ENCODE results near the gene LACRT. TPM values are rescaled to one million over a fixed set of nuclear protein-coding genes. Genes with fewer than 3 reads are reported as not detected.
A peak's percentile ranks its signal among the peaks of the same experiment; 100 is the strongest.

LACRT gene
- total RNA-seq, 1 donor from 2014 or later = not detected

DNA sequence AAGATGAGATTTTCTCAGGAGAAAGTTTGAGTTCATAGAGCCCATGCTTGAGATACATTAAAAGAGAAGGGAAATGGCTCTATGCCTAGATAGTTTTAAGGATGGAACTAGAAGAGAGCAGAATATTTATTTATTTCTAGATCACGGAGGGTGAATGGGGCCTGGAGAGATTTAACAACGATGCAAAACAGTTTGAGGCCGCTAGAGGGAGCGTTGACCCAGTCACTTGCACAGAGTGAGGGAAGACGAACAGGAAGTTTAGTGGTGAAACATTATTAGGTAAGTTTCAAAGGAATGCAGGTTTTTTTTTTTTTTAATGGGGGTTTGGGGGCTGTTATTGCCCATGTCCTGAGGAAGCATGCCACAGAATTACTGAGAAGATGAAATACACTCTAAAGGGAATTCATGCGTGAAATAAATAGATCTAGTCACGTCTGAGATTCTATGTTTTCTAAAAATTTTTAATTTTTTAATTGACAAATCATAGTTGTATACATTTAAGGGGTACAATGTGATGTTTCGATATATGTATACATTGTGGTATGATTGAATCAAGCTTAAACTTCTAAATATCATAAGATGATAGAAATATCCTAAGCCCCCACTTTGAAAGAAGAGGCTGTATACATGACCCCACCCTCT, 31.4 kb downstream of the LACRT start:
- Mint-ChIP-seq H3K4me3 (ENCODE audit: unreplicated experiment) (no peak overlapping the region), H3K4me1 (ENCODE audit: unreplicated experiment) (no peaks in the 10 kb centered on the region), H3K36me3 (ENCODE audit: unreplicated experiment) (no peaks in the 10 kb centered on the region), H3K9me3 (ENCODE audit: unreplicated experiment) (no peaks in the 10 kb centered on the region), H3K27ac (ENCODE audit: unreplicated experiment) (no peak overlapping the region), H3K27me3 (ENCODE audit: unreplicated experiment) (peaks cover 26% of the 10 kb centered on the region)
- DNase-seq (ENCODE audit: extremely low spot score, unreplicated experiment) = no peak
- TF ChIP-seq CTCF (IDR thresholded peaks at IDR 0.05) = peak; percentile 69

DNA sequence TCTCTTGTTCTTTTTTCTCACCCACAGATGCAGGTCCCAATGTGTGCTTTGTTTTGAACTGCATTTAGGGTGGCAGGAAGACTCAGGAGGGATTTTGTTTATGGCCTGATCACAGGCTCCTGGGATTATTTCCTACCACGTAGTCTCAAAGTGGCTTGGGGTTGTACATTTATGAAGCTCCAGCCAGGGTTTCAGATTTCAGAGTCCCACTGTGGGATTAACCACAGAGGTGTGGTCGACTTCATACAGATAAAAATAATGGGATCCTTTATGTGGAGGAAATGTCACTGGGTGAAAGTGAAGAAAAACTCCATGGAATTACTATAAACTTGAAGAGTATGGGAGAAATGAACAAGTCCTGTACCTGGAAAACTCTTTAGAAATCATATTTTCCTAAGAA, 32.0 kb downstream of the LACRT start:
- H3K27me3 Mint-ChIP-seq (ENCODE audit: unreplicated experiment) = peaks cover 23% of the 10 kb centered on the region
- no peaks in the 10 kb centered on the region for H3K4me1 Mint-ChIP-seq (ENCODE audit: unreplicated experiment)
- H3K4me3 Mint-ChIP-seq (ENCODE audit: unreplicated experiment) = no peak overlapping the region
- H3K9me3 Mint-ChIP-seq (ENCODE audit: unreplicated experiment) = no peaks in the 10 kb centered on the region
- no peak overlapping the region for H3K27ac Mint-ChIP-seq (ENCODE audit: unreplicated experiment)
- no peak for DNase-seq (ENCODE audit: extremely low spot score, unreplicated experiment)
- no peak for TF ChIP-seq CTCF (IDR thresholded peaks at IDR 0.05)
- no peaks in the 10 kb centered on the region for H3K36me3 Mint-ChIP-seq (ENCODE audit: unreplicated experiment)

GRCh38 chr12:54601841-54602240, 32.9 kb downstream of the LACRT start:
- H3K27me3 Mint-ChIP-seq (ENCODE audit: unreplicated experiment) = peaks cover 17% of the 10 kb centered on the region
- no peaks in the 10 kb centered on the region for H3K4me1 Mint-ChIP-seq (ENCODE audit: unreplicated experiment)
- no peaks in the 10 kb centered on the region for H3K9me3 Mint-ChIP-seq (ENCODE audit: unreplicated experiment)
- DNase-seq (ENCODE audit: extremely low spot score, unreplicated experiment) = no peak
- no peaks in the 10 kb centered on the region for H3K36me3 Mint-ChIP-seq (ENCODE audit: unreplicated experiment)
- no peak for TF ChIP-seq CTCF (IDR thresholded peaks at IDR 0.05)
- H3K4me3 Mint-ChIP-seq (ENCODE audit: unreplicated experiment) = no peak overlapping the region
- H3K27ac Mint-ChIP-seq (ENCODE audit: unreplicated experiment) = no peak overlapping the region

GRCh38 chr12:54598970-54599369, 35.7 kb downstream of the LACRT start:
- DNase-seq (ENCODE audit: extremely low spot score, unreplicated experiment) = no peak
- TF ChIP-seq CTCF (IDR thresholded peaks at IDR 0.05) = no peak
- no peak overlapping the region for H3K4me3 Mint-ChIP-seq (ENCODE audit: unreplicated experiment)
- peaks cover 21% of the 10 kb centered on the region for H3K27me3 Mint-ChIP-seq (ENCODE audit: unreplicated experiment)
- H3K27ac Mint-ChIP-seq (ENCODE audit: unreplicated experiment) = no peak overlapping the region
- H3K36me3 Mint-ChIP-seq (ENCODE audit: unreplicated experiment) = no peaks in the 10 kb centered on the region
- H3K9me3 Mint-ChIP-seq (ENCODE audit: unreplicated experiment) = no peaks in the 10 kb centered on the region
- H3K4me1 Mint-ChIP-seq (ENCODE audit: unreplicated experiment) = no peaks in the 10 kb centered on the region

DNA sequence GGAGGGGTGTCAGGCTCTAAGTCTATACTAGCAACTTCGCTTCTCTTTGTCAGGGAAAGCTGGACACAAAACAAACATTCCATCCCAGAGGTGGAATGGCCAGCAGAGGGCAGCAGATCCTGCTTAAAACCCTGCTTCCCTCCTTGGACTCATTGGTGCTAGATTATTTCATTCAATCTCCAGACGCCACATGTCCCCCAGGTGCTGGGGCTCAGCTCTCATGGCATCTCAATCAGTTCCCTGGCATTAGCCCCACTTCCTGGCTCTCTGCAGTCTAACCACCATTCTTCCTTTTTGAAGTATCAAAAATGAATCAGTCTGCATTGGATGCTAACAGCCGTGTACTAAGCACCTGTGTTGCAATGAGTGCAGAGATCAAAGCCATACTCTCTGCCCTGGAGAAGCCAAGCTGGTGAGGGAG, 38.2 kb downstream of the LACRT start:
- no peak overlapping the region for H3K27ac Mint-ChIP-seq (ENCODE audit: unreplicated experiment)
- no peak overlapping the region for H3K4me3 Mint-ChIP-seq (ENCODE audit: unreplicated experiment)
- peaks cover 33% of the 10 kb centered on the region for H3K27me3 Mint-ChIP-seq (ENCODE audit: unreplicated experiment)

More for the DNA sequence above, 38.2 kb downstream of the LACRT start:
- H3K36me3 Mint-ChIP-seq (ENCODE audit: unreplicated experiment) = no peaks in the 10 kb centered on the region
- no peaks in the 10 kb centered on the region for H3K4me1 Mint-ChIP-seq (ENCODE audit: unreplicated experiment)
- no peaks in the 10 kb centered on the region for H3K9me3 Mint-ChIP-seq (ENCODE audit: unreplicated experiment)
- peak; percentile 87 for DNase-seq (ENCODE audit: extremely low spot score, unreplicated experiment)
- TF ChIP-seq CTCF (IDR thresholded peaks at IDR 0.05) = peak; percentile 87
